HG02870 (cell line): ENCODE data around the gene IL23A.

Experiments
- ATAC-seq: cut with Tn5 transposase; IDR thresholded peaks from one replicate; pipeline ENCODE4 v1.9.1; 2021; ENCODE audit warnings: mild to moderate bottlenecking, moderate library complexity; ENCODE audit not compliant: unreplicated experiment

IL23A gene

GRCh38 chr12:56359851-56360767 is 21.4 kb downstream of the IL23A start, which contains the start of gene STAT2:
TSS of gene STAT2 (minus strand) at chr12:56360107. CDS start at chr12:56356571, 3,536 bp downstream.
- ATAC-seq: peak; percentile 95

DNA sequence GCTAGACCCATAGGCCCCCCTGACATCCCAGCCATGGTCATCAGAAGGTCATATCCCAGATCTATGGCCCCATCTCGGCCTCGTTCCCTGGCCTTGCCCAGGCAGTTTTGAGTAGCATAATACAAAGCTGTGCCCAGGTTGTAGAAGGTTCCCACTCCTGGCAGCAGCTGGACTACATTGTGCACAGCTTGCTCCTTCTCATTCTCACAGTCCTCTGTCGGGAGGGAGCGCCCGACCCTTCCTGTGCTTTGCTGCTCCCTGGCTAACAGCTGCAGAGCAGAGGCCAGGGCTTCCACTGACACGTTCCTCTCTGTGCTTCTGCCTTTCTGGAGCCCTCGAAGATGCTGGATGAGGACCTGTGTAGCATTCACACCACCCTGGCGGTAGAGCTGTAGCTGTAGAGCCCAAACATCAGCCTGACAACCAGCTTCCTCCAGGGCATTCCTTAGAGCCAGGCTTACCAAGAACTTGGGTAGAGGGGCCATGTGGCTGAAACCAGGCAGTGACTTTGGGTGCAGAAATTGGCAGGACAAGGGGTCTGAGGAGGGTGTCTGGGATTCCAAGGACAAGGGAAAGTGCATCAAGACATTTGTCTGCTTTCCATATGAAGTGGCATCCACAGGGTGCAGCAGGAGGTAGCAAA is 22.9 kb downstream of the IL23A start:
- no peak for ATAC-seq

GRCh38 chr12:56362130-56363059 is 23.7 kb downstream of the IL23A start, which contains the start of gene APOF:
TSS of gene APOF (minus strand) at chr12:56362857. CDS start at chr12:56362745, 112 bp downstream.
- ATAC-seq: no peak

GRCh38 chr12:56366948-56367347 is 28.3 kb downstream of the IL23A start:
- ATAC-seq: no peak

DNA sequence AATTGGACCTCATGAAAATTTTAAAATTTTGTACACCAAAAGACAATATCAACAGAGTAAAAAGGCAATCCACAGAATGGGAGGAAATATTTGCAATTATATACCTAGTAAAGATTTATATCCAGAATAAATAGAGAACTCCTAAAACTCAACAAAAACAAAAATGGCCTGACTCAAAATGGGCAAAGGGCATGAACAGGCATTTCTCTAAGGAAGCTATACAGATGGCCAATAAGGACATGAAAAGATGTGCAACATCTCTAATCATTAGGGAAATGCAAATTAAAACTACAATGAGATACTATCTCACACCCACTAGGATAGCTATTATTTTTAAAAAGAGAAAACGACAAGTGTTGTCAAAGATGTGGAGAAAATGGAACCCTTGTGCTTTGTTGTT is 34.8 kb downstream of the IL23A start:
- no peak for ATAC-seq

DNA sequence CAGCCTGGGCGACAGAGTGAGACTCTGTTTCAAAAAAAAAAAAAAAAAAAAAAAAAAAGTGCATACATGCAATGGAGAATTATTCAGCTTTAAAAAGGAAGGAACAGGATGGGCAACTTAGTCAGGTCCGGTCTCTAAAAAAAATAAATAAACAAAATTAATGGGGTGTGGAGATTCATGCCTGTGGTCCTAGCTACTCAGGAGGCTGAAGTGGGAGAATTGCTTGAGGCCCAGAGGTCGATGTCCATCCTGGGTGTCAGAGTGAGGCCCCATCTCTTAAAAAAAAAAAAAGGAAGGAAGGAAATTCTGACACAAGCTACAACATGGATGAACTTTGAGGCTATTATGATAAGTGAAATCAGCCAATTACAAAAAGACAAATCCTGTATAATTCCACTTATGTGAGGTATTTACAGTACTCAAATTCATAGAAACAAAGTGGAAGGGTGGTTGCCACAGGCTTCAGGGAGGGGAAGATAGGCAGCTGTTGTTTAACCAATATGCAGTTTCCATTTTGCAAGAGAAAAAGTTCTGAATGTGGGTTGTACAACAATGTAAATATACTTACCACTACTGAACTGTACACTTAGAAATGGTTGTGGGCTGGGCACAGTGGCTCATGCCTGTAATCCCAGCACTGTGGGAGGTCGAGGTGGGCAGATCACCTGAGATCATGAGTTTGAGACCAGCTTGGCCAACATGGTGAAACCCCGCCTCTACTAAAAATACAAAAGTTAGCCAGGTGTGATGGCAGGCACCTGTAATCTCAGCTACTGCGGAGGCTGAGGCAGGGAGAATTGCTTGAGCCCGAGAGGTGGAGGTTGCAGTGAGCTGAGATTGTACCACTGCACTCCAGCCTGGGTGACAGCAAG is 36.3 kb downstream of the IL23A start:
- ATAC-seq: no peak

DNA sequence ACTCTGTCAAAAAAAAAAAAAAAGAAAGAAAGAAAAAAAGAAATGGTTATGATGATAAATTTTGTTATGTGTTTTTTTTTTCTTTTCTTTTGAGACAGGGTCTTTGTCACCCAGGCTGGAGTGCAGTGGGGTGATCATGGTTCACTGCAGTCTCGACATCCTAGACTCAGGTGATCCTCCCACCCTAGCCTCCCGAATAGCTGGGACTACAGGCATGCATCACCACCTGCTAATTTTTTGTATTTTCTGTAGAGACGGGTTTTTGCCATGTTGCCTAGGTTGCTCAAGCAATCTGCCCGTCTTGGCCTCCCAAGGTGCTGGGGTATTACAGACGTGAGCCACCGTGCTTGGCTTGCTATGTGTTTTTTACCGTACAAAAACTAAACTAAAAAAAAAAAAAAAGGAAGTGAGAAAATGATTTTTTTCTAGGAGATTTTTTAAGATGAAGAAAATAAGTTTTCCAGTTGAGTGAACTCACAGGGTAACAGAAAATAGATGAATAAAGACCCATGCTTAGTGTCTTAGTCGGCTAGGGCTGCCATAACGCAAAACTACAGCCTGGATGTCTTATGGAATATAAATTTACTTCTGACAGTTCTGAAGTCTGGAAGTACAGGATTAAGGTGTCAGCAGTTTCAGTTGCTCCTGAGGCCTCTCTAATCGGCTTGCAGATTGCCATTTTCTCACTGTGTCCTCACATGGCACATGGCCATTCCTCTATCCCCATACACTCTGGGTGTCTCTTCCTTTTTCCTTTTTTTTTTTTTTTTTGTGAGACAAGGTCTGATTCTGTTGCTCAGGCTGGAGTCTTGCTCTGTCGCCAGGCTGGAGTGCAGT is 37.1 kb downstream of the IL23A start:
- no peak for ATAC-seq

- ATAC-seq: no peak
Observed at GRCh38 chr12:56377310-56377988, 38.8 kb downstream of the IL23A start.

DNA sequence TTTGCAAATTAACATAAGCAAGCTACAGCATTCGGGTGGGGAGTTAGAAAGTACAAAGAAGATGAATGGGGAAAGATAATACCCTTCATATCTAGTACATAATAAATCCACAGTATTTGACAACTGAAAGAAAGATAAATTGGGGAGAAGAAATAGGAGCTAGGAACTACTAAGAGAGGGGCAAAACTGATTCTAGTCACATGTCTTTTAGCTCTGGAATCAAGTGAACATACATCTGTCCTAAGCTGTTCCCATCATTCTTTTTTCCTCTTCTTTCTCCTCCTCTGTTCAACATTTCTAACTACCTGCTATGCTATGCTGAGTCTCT is 39.3 kb downstream of the IL23A start:
- ATAC-seq: no peak

- ATAC-seq: no peak
Observed at GRCh38 chr12:56382611-56383010, 43.9 kb downstream of the IL23A start.

GRCh38 chr12:56385873-56386272 is 47.2 kb downstream of the IL23A start:
- ATAC-seq: no peak

DNA sequence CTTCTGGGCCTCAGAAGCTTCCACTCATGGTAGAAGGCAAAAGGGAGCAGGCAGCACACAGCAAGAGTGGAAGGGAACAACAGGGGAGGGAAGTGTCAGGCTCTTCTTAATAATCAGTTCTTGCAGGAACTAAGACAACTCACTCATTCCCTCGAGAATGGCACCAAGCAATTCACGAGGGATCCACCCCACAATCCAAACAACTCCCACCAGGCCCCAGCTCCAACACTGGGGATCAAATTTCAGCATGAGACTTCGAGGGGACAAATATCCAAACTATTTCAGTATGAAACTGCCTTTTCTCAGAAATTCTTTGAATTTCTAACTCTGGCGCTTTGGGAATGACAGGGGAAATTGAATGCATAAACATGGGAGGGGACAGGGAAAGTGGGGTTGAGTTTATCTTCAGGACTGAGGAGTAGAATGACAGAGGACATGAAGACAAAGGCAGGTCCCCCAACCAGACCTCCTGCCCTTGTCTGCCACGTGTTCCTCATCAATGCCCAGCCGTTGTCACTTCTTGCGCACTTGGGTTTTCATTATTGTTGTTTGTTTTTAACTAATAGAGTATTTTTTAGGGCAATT is 48.6 kb downstream of the IL23A start:
- ATAC-seq: no peak

DNA sequence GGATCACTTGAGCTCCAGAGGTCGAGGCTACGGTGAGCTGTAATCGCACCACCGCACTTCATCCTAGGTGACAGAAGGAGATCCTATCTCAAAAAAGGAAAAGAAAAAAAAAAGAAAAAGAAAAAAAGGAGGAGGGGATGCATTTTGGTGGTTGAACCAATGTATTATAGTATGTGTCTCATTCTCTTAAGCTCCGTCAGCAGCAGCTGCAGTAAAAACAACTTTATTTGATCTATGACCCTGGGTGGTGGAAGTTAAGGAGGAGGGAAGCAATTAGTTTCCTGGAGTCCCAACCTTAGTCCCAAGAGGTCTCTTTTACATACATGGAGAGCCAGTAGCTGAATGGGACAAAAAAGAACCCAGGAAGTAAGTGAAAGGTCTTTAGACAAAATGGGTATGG is 50.7 kb downstream of the IL23A start:
- no peak for ATAC-seq
